ENCODE data around the gene CEP97. TPM values are rescaled to one million over a fixed set of nuclear protein-coding genes. Genes with fewer than 3 reads are reported as not detected.
"Not testable (repeated sequence)": the region's sequence is repeated elsewhere in the genome, so short reads cannot be mapped to it uniquely, and the experiment has no call there.

CEP97 gene
- total and polyA plus RNA-seq, 2 donors, result 4.5 to 14.0 TPM

- H3K4me1 ChIP-seq (ENCODE audit: control insufficient read depth in 2 of 2, insufficient read depth in 2 of 2, low read length in 2 of 2), result peaks cover 13 to 22% of the 10 kb centered on the region in 2 donors
- H3K27me3 ChIP-seq (ENCODE audit: control insufficient read depth in 2 of 2, insufficient read depth in 1 of 2, low read length in 1 of 2), result no peaks in the 10 kb centered on the region
- no peaks in the 10 kb centered on the region for H3K9me3 ChIP-seq (ENCODE audit: control insufficient read depth in 2 of 2, insufficient read depth in 1 of 2, low read length in 1 of 2)
- peaks cover 30 to 52% of the 10 kb centered on the region in 2 donors for H3K36me3 ChIP-seq (ENCODE audit: control insufficient read depth in 2 of 2, insufficient read depth in 2 of 2, low read length in 1 of 2)
- H3K27ac ChIP-seq (ENCODE audit: low read depth in 1 of 2, low read length in 1 of 2), result peak overlapping the region in 1 of 2 donors; percentile 10
- no peak for DNase-seq (ENCODE audit: low read depth in 6 of 9, low spot score in 9 of 9)
- H3K4me3 ChIP-seq (ENCODE audit: low read length in 2 of 2), result peak overlapping the region; percentile 63 to 80
These were observed 39.4 kb upstream of the CEP97 start for GRCh38 chr3:101685050-101685400.

GRCh38 chr3:101685870-101686307, 38.5 kb upstream of the CEP97 start:
- Histone ChIP-seq H3K27ac (ENCODE audit: low read depth in 1 of 2, low read length in 1 of 2) (peak overlapping the region; percentile 89 to 97), H3K27me3 (ENCODE audit: control insufficient read depth in 2 of 2, insufficient read depth in 1 of 2, low read length in 1 of 2) (no peaks in the 10 kb centered on the region), H3K4me1 (ENCODE audit: control insufficient read depth in 2 of 2, insufficient read depth in 2 of 2, low read length in 2 of 2) (peaks cover 13 to 22% of the 10 kb centered on the region in 2 donors), H3K9me3 (ENCODE audit: control insufficient read depth in 2 of 2, insufficient read depth in 1 of 2, low read length in 1 of 2) (no peaks in the 10 kb centered on the region), H3K4me3 (ENCODE audit: low read length in 2 of 2) (peak overlapping the region; percentile 63 to 80), H3K36me3 (ENCODE audit: control insufficient read depth in 2 of 2, insufficient read depth in 2 of 2, low read length in 1 of 2) (peaks cover 23 to 43% of the 10 kb centered on the region in 2 donors)
- peak in 1 of 9 donors; percentile 53 for DNase-seq (ENCODE audit: low read depth in 6 of 9, low spot score in 9 of 9)
- 6% methylated on average over 11 of the region's 11 CpGs for WGBS

GRCh38 chr3:101687142-101687931, 37.1 kb upstream of the CEP97 start:
- Histone ChIP-seq H3K36me3 (ENCODE audit: control insufficient read depth in 2 of 2, insufficient read depth in 2 of 2, low read length in 1 of 2) (peaks cover 10 to 29% of the 10 kb centered on the region in 2 donors), H3K4me1 (ENCODE audit: control insufficient read depth in 2 of 2, insufficient read depth in 2 of 2, low read length in 2 of 2) (peaks cover 13 to 22% of the 10 kb centered on the region in 2 donors), H3K9me3 (ENCODE audit: control insufficient read depth in 2 of 2, insufficient read depth in 1 of 2, low read length in 1 of 2) (no peaks in the 10 kb centered on the region), H3K27me3 (ENCODE audit: control insufficient read depth in 2 of 2, insufficient read depth in 1 of 2, low read length in 1 of 2) (no peaks in the 10 kb centered on the region), H3K4me3 (ENCODE audit: low read length in 2 of 2) (peak overlapping the region; percentile 63 to 80), H3K27ac (ENCODE audit: low read depth in 1 of 2, low read length in 1 of 2) (peak overlapping the region; percentile 89 to 97)
- WGBS, result 61% methylated on average over 25 of the region's 25 CpGs
- no peak for DNase-seq (ENCODE audit: low read depth in 6 of 9, low spot score in 9 of 9)

GRCh38 chr3:101689286-101689685, 35.1 kb upstream of the CEP97 start:
- 96% methylated on average over 2 of the region's 2 CpGs for WGBS
- H3K27ac ChIP-seq (ENCODE audit: low read depth in 1 of 2, low read length in 1 of 2), result no peak overlapping the region
- peaks cover 4 to 14% of the 10 kb centered on the region in 2 donors for H3K36me3 ChIP-seq (ENCODE audit: control insufficient read depth in 2 of 2, insufficient read depth in 2 of 2, low read length in 1 of 2)
- peaks cover 11 to 13% of the 10 kb centered on the region in 2 donors for H3K4me1 ChIP-seq (ENCODE audit: control insufficient read depth in 2 of 2, insufficient read depth in 2 of 2, low read length in 2 of 2)
- DNase-seq (ENCODE audit: low read depth in 6 of 9, low spot score in 9 of 9), result no peak
- H3K27me3 ChIP-seq (ENCODE audit: control insufficient read depth in 2 of 2, insufficient read depth in 1 of 2, low read length in 1 of 2), result no peaks in the 10 kb centered on the region
- H3K9me3 ChIP-seq (ENCODE audit: control insufficient read depth in 2 of 2, insufficient read depth in 1 of 2, low read length in 1 of 2), result no peaks in the 10 kb centered on the region
- H3K4me3 ChIP-seq (ENCODE audit: low read length in 2 of 2), result no peak overlapping the region

GRCh38 chr3:101690972-101691371, 33.4 kb upstream of the CEP97 start:
- no peak overlapping the region for H3K4me3 ChIP-seq (ENCODE audit: low read length in 2 of 2)
- H3K27me3 ChIP-seq (ENCODE audit: control insufficient read depth in 2 of 2, insufficient read depth in 1 of 2, low read length in 1 of 2), result no peaks in the 10 kb centered on the region
- peaks cover 4 to 6% of the 10 kb centered on the region in 2 donors for H3K4me1 ChIP-seq (ENCODE audit: control insufficient read depth in 2 of 2, insufficient read depth in 2 of 2, low read length in 2 of 2)
- no peaks in the 10 kb centered on the region for H3K36me3 ChIP-seq (ENCODE audit: control insufficient read depth in 2 of 2, insufficient read depth in 2 of 2, low read length in 1 of 2)
- no peak overlapping the region for H3K27ac ChIP-seq (ENCODE audit: low read depth in 1 of 2, low read length in 1 of 2)
- DNase-seq (ENCODE audit: low read depth in 6 of 9, low spot score in 9 of 9), result no peak
- H3K9me3 ChIP-seq (ENCODE audit: control insufficient read depth in 2 of 2, insufficient read depth in 1 of 2, low read length in 1 of 2), result no peaks in the 10 kb centered on the region

GRCh38 chr3:101691685-101692671, 32.4 kb upstream of the CEP97 start:
- not testable (repeated sequence) for H3K4me1 ChIP-seq (ENCODE audit: control insufficient read depth in 2 of 2, insufficient read depth in 2 of 2, low read length in 2 of 2); H3K27ac ChIP-seq (ENCODE audit: low read depth in 1 of 2, low read length in 1 of 2); H3K4me3 ChIP-seq (ENCODE audit: low read length in 2 of 2); DNase-seq (ENCODE audit: low read depth in 6 of 9, low spot score in 9 of 9); H3K9me3 ChIP-seq (ENCODE audit: control insufficient read depth in 2 of 2, insufficient read depth in 1 of 2, low read length in 1 of 2); H3K36me3 ChIP-seq (ENCODE audit: control insufficient read depth in 2 of 2, insufficient read depth in 2 of 2, low read length in 1 of 2); H3K27me3 ChIP-seq (ENCODE audit: control insufficient read depth in 2 of 2, insufficient read depth in 1 of 2, low read length in 1 of 2)
- WGBS, result 97% methylated on average over 13 of the region's 15 CpGs

GRCh38 chr3:101693540-101693939, 30.9 kb upstream of the CEP97 start:
- not testable (repeated sequence) for H3K36me3 ChIP-seq (ENCODE audit: control insufficient read depth in 2 of 2, insufficient read depth in 2 of 2, low read length in 1 of 2); H3K9me3 ChIP-seq (ENCODE audit: control insufficient read depth in 2 of 2, insufficient read depth in 1 of 2, low read length in 1 of 2); H3K4me1 ChIP-seq (ENCODE audit: control insufficient read depth in 2 of 2, insufficient read depth in 2 of 2, low read length in 2 of 2); H3K27ac ChIP-seq (ENCODE audit: low read depth in 1 of 2, low read length in 1 of 2); H3K27me3 ChIP-seq (ENCODE audit: control insufficient read depth in 2 of 2, insufficient read depth in 1 of 2, low read length in 1 of 2); H3K4me3 ChIP-seq (ENCODE audit: low read length in 2 of 2)
- DNase-seq (ENCODE audit: low read depth in 6 of 9, low spot score in 9 of 9), result peak in 2 of 9 donors; percentile 27 to 52
- 88% methylated on average over 13 of the region's 13 CpGs for WGBS

GRCh38 chr3:101694836-101695235, 29.6 kb upstream of the CEP97 start:
- 96% methylated on average over 4 of the region's 4 CpGs for WGBS
- H3K4me3 ChIP-seq (ENCODE audit: low read length in 2 of 2); H3K27me3 ChIP-seq (ENCODE audit: control insufficient read depth in 2 of 2, insufficient read depth in 1 of 2, low read length in 1 of 2); DNase-seq (ENCODE audit: low read depth in 6 of 9, low spot score in 9 of 9); H3K9me3 ChIP-seq (ENCODE audit: control insufficient read depth in 2 of 2, insufficient read depth in 1 of 2, low read length in 1 of 2); H3K27ac ChIP-seq (ENCODE audit: low read depth in 1 of 2, low read length in 1 of 2); H3K4me1 ChIP-seq (ENCODE audit: control insufficient read depth in 2 of 2, insufficient read depth in 2 of 2, low read length in 2 of 2); H3K36me3 ChIP-seq (ENCODE audit: control insufficient read depth in 2 of 2, insufficient read depth in 2 of 2, low read length in 1 of 2): not testable (repeated sequence)

Data from thymus (tissue), 11 donors.